ENCODE data around the gene DMRT1.

Gene DMRT1

DNA sequence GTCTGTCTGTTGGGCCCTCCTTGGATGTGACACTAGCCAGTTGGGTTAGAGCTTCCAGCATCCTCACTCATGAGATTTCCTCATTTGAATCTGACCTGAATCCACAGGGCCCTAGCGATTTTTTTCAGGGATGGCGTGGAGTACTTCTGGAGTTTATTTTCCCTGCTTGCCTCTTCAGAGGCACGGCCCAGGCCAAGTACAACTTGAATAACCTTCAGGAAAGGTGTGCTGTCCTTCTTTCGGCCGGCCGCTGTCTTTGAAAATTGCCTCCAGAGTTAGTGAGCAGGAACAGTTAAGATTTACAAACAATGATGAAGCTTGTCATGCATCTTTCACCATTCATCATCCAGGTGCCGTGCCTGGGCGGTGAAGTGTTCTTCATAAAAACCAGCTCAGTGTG, 85.5 kb downstream of the DMRT1 start:
- no peak for DNase-seq

- no peak for DNase-seq
These were observed 87.0 kb downstream of the DMRT1 start for GRCh38 chr9:928363-929042.

GRCh38 chr9:929719-930118, 88.2 kb downstream of the DMRT1 start:
- DNase-seq = no peak

- no peak for DNase-seq
These were observed 91.9 kb downstream of the DMRT1 start for GRCh38 chr9:933356-933755.

GRCh38 chr9:935348-935965, 94.0 kb downstream of the DMRT1 start:
- DNase-seq = no peak

DNA sequence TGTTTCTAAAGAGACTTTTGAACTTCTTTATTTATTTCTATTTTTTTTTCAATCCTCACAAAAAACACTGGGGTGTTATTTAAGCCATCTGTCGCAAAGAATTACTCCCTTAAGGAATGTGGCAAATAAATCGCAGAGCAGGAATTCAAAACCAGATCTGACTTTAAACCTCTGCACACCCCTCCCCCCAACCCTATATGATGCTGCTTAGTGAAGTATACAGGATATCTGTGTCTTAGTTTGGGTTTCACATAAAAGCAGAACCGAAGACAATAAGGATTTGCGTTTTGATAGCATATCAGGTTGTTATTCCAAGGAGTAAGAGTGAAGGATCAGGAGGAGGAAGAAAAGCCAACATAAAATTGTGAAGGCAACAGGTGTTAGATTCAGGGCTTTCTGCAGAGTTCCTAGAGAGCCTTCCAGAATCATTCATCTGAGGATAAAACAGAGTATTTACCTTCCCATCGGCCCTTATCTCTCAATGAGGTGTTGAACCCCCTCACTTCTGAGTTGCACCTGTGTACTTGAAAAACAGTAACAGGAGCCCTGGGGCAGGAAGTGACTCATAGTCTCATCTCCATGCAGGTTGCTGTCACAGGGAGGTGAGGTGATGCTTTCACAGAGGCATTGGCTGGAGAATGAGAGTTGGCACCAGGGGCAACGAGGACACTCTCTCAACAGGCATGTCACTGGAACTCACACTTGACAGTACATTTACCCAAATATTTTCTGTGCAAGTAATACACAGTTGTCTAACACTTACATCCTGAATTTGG, 101.5 kb downstream of the DMRT1 start:
- DNase-seq = no peak

DNA sequence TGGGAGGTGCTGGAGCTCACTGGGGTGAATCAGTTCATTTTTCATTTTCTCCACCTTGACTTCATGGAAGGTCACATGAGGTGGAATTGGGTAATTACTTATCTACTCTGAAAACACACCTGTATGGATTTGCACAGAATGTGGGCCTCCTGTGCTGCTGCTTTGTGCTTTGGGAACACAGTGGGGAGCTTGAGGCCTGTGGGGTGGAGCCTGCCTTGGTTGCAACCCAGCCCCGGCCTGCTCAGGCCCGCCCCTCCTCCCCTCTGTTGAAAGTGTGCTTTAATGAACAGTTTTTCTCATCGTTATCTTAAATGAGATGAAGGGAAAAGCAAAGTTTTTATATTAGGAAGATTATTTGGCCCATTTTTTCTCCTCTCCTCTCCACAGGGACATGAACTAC, 106.5 kb downstream of the DMRT1 start:
- no peak for DNase-seq

- no peak for DNase-seq
These were observed 107.0 kb downstream of the DMRT1 start for GRCh38 chr9:948497-948896.

DNA sequence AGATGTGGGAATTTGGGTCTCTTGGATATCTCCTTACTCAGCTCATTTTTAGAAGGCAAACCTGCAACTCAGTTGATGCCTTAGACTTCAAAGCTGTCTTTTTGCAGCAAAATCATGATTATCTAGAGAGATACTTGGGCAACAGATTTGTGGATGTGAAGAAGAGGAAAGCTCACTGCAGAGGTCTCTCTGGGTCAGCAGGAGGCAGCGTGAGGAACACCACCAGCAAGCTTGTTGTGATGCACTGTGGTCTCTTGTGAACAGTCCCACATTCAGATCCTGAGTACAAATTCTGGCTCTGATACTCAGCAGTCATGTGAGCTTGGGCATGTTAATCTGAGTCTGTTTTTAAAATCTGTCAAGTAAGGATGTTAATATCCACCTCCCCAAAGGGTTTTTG, 108.6 kb downstream of the DMRT1 start:
- no peak for DNase-seq

GRCh38 chr9:952546-952945, 111.0 kb downstream of the DMRT1 start:
- DNase-seq = no peak

DNA sequence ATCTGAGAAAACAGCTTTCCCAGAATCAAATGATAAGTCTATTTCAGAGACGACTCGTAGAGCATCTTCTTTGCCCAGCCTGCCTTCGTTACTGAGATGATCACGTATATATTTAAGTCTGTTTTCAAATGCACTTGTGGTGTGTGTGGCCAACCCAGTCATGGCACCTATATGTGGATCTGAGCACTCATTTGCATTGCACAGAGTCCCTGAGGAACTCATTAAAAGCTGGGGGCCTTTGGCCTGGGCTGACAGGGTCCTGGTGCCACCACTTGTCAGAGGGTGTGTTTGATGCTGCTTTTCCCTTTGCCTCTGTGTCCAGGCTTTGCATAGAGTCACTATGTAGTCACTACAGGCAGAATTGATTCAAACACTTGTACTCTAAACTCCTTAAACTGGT, 117.6 kb downstream of the DMRT1 start:
- DNase-seq = no peak

- DNase-seq = no peak
These were observed 118.4 kb downstream of the DMRT1 start for GRCh38 chr9:959914-960313.

- no peak for DNase-seq
These were observed 120.5 kb downstream of the DMRT1 start for GRCh38 chr9:962023-962422.

GRCh38 chr9:965497-965896, 124.0 kb downstream of the DMRT1 start:
- DNase-seq = no peak

- no peak for DNase-seq
These were observed 125.4 kb downstream of the DMRT1 start for GRCh38 chr9:966870-967269.

GRCh38 chr9:967436-967835, 125.9 kb downstream of the DMRT1 start:
- DNase-seq = no peak

- no peak for DNase-seq
These were observed 126.6 kb downstream of the DMRT1 start for GRCh38 chr9:967903-968641.

DNA sequence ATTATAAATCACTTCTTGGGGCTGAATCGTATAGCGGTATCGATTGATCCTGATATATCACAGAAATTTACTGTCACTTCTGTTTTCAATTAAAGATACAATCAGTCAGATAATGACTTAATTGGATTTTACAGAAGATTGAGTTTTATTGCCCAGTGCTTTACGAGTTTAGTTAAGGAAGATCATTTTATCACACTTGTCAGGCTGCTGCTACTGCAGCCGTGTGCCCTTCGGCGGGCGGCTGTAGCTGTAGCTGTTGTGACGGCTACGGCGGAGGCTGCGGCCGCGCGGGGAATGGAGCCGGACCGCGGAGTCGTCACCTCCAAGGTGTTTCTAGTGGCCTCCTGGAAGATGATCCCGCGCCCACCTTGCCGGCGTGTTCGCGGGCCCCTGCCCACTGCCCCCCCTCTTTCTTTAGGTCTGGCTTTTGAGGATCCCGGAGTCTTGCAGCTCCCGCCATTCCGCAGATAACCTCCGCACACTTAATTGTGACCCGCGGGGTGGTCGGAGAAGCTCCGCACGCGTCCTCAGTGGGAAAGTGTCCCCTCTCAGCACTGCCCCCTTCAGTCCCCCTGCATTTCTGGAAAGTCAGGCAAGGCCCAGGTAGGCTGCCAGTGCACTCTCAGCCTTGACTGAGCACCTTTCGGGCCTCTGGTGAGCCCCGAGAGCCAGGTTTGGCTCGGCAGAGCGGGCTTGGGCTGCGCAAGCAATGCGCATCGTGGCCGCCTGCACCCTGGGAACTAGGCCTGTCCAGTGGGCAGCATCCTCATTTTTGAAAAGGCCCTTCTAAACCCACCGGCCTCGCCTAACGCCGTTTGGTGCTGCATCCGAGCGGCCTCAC, 128.0 kb downstream of the DMRT1 start:
- no peak for DNase-seq

GRCh38 chr9:970151-970996, 128.9 kb downstream of the DMRT1 start:
- DNase-seq = no peak

DNA sequence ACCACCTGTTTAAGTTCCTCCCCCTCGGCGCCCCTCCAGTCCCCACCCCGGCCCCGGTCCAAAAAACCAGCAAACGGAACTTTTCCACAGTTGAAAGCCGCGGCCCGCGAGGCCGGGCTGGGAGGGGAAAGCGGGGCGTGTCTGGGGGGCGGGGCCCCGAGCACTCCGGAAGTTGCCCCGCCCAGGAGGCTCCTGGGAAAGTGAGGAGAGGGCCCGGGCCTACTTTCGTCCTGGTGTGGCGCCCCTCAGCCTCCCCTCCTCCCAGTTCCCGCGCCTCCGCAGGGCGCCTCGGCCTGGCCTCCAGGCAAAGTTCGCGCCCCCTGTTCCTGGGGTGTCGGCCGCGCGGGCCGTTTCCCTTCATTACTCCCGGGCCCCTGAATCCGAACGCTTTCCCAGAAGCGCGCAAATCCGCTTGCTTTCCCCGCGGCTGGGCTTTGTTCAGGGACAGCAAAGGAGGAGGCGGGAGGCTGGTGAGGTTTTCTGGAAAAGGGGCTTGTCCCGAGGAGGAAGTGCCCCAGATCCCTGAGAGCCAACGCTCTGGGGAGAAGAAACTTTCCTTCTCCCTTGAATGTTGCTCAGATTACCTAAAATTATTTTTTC, 130.5 kb downstream of the DMRT1 start:
- no peak for DNase-seq
